Activated CD8-positive, alpha-beta memory T cell treated with anti-CD3 and anti-CD28 coated beads for 24 hours (primary cell): Measurements from ENCODE around the gene VWA1.
"Not testable (repeated sequence)": the region's sequence is repeated elsewhere in the genome, so short reads cannot be mapped to it uniquely, and the experiment has no call there.

Experiments
- DNase-seq: peaks from one replicate; pipeline ENCODE4 v3.0.0-alpha.2; 2020

Gene VWA1

GRCh38 chr1:1437033-1437903 is 1.8 kb downstream of the VWA1 start:
- DNase-seq: no peak

- no peak for DNase-seq
Observed at GRCh38 chr1:1437904-1438376, 2.5 kb downstream of the VWA1 start.

GRCh38 chr1:1438531-1439381 is 3.3 kb downstream of the VWA1 start:
- no peak for DNase-seq

GRCh38 chr1:1439546-1440261 is 4.2 kb downstream of the VWA1 start:
- DNase-seq: no peak

DNA sequence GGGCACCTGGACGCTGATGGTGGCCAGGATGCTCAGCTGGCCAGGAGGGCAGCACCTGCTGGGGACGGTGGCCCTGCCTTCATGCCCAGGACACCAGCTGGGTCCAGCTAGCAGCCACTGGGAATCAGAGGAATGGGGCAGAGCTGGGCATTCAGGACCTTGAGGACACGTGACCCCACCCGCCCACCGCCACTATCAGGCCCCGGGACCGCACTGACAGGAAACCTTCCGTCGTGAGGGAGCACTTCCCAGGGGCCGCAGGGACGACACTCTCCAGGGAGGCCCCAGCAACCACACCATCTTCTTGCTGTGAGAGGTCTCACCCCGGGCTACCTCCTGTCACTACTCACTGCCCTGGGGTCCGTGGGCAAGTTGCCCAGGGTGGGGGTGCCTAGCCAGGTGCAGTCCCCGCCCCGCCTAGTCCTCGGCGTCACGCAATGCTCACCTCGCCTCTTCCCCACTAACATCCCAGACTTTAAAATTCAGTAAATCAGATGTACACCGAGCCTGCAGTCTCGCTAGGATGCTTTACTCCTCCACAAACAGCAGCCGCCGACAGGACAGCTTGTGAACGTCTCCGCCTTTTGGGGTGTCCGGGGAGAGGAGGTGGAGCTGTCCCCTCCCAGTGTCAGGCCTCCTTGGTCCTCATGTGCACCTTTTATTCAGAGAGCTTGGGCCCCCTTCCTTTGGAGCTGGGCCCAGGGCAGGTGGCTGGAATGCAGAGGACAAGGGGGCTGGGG is 4.9 kb downstream of the VWA1 start:
- DNase-seq: no peak

- DNase-seq: peak; percentile 87
Observed at GRCh38 chr1:1441002-1441888, 5.8 kb downstream of the VWA1 start.

- DNase-seq: no peak
Observed at GRCh38 chr1:1442069-1442770, 6.7 kb downstream of the VWA1 start.

- not testable (repeated sequence) for DNase-seq
Observed at GRCh38 chr1:1446631-1447030, 11.1 kb downstream of the VWA1 start.

- DNase-seq: no peak
Observed at GRCh38 chr1:1449099-1449739, 13.7 kb downstream of the VWA1 start, which contains the start of gene ATAD3C. ATAD3C (plus strand) TSS chr1:1449689; CDS start chr1:1450684, 995 bp downstream.

DNA sequence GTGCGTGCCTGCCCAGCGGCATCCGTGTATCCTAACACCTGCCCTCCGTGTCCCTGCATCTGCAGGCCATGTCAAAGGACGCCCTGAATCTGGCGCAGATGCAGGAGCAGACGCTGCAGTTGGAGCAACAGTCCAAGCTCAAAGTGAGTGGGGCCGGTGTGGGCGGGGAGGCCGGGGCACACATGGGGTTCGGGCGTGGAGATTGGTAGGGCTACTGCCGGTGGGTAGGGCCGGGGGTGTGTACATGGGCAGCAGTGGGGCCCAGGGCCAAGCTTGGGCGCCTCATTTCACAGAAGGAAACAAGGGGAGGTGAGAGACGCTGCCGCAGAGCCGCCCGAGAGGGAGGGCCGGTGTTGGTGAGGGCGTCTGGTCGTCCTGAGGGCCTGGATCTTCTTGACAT is 15.1 kb downstream of the VWA1 start:
- not testable (repeated sequence) for DNase-seq

- DNase-seq: no peak
Observed at GRCh38 chr1:1451696-1452364, 16.3 kb downstream of the VWA1 start.

DNA sequence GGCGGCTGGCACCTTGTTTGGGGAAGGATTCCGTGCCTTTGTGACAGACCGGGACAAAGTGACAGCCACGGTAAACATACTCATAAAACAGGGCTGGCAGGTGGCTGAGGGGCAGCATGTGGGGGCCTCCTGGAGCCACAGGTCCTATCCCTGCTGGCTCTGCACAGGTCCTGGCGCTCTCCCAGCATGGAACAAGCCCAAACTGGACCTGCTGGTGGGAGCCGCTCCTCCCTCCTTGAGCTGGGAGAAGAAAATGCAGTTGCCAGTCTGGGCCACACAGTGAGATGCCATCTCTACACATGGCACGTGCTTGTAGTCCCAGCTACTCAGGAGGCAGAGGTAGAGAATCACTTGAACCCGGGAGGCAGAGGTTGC is 16.9 kb downstream of the VWA1 start:
- DNase-seq: not testable (repeated sequence)

DNA sequence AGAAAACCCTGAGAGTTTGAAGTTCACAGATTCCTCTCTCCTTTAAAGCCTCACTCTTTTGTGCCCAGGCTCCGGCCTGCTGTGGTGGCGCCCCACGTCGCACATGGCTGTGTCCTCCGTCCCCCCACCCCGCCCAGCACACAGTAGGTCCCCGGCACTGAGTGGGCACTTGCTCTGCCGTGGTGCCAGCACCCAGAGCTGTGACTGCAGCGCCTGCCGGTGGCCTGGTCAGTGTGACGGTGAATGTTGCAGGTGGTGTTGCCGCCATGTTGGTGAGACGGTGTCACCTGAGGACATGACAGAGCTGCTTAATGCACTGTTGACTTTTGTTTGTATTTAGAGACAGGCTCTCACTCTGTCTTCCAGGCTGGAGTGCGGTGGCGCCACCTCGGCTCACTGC is 17.4 kb downstream of the VWA1 start:
- DNase-seq: no peak

DNA sequence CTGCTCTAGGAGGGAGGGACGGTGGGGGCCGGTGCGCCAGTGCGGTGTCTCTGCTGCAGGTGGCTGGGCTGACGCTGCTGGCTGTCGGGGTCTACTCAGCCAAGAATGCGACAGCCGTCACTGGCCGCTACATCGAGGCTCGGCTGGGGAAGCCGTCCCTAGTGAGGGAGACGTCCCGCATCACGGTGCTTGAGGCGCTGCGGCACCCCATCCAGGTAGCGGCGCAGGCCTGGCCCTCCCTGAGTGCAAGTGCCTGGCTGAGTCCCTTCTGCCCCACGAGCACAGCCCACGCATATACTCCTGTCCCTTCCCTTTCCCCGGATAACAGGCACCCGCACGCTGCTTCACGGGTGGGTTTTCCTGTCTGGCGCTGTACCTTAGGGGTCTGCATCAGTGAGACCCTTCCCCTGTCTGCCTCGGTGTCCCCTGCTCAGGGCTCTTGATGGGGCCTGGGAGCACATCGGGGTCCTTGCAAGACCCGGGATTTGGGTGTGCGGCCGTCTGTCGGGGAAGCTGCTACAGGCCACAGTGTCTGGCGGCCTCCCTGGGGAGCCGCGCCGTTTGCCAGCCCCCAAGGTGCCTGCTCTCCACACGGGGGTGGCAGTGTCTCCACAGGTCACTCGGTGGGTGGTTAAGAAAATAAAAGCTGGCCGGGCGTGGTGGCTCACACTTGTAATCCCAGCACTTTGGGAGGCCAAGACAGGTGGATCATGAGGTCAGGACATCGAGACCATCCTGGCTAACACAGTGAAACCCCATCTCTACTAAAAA is 19.0 kb downstream of the VWA1 start:
- DNase-seq: not testable (repeated sequence)

- no peak for DNase-seq
Observed at GRCh38 chr1:1455366-1455884, 19.9 kb downstream of the VWA1 start.

GRCh38 chr1:1455934-1456333 is 20.4 kb downstream of the VWA1 start:
- DNase-seq: not testable (repeated sequence)

DNA sequence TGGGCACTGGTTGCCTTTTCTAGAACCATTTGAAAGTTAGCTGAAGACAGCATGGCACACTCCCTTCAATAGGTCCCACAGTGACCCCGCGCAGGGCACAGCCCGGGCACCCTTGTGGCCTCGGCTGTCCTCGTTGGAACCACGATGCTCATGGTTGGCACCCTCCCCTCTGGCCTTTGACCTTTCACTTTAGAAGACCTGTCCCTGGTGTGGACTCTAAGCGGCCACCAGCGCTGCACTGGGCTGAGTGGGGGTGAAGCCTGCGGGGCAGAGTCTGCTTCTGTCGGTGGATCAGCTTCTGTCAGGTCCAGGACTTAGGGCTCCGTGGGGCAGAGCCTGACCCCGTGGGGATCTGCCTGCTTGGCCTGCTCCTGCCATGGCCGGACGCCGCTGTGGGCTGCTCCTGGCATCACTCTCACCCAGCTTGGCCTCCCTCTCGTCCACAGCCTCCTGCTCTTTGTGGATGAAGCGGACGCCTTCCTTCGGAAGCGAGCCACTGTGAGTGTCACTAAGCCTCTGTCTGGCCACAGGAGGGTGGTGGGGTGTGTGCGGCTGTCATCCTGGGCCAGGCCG is 21.3 kb downstream of the VWA1 start:
- not testable (repeated sequence) for DNase-seq

DNA sequence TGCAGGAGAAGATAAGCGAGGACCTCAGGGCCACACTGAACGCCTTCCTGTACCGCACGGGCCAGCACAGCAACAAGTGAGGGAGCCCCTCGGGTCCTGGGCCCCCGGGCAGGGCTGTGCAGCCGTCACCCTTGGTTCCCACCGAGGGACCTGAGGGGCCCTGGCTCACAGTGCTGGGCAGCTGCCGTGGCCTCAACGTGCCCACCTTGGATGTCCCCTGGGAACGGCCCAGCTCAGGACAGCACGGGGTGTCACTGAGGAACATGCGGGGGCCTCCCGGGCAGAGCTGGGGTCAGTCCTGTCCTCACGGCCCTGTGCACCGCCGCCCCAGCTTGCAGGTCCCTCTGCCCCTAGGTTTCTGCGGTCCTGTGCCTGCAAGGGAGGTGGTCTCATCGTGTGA is 23.7 kb downstream of the VWA1 start:
- not testable (repeated sequence) for DNase-seq
